Endothelial cell of umbilical vein (primary cell): Measurements from ENCODE around the gene EMX1.

ENCODE experiments used
- EZH2 ChIP-seq: IDR thresholded peaks from 2 replicates; pipeline ENCODE4 v1.6.1; 2012; ENCODE audit warnings: borderline replicate concordance, low read depth, mild to moderate bottlenecking, moderate library complexity, low read length, inconsistent platforms; ENCODE audit not compliant: severe bottlenecking
- TF ChIP-seq, protein P1 (sequence below), 2 donors: IDR thresholded peaks; 1 replicate in 1 of 2; 2 replicates in 1 of 2; pipeline ENCODE4 v1.5.1; 2011; ENCODE audit warnings: low read length in 2 of 2, mild to moderate bottlenecking in 2 of 2, moderate library complexity in 2 of 2, control low read depth in 1 of 2, inconsistent platforms in 1 of 2, low read depth in 1 of 2; ENCODE audit not compliant: insufficient read depth in 1 of 2; ENCODE audit errors: extremely low read depth in 1 of 2
- TF ChIP-seq, protein P2 (sequence below): IDR thresholded peaks from 2 replicates; pipeline ENCODE4 v1.6.1; 2011; ENCODE audit not compliant: insufficient read depth, insufficient read length

DNA sequence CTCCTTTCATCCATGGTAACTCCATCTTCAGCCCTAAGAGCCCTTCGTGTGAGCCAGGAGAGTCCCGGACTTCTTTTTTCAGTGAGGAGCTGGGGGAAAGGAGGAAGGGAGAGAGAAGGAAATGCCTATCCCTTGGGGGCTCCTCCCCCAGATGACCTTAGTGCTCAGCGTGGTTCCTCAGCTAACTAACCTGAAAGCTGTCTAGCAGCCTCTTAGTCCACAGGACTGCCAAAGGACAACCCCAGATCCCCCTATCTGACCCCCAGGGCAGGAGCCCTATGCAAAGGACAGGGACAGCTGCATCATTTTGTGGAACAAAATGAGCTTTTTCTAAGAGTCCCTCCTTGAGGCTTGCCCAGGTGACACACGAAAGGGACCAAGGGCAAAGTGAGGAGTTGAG, 22.2 kb upstream of the EMX1 start:
- TF ChIP-seq, protein P1, sequence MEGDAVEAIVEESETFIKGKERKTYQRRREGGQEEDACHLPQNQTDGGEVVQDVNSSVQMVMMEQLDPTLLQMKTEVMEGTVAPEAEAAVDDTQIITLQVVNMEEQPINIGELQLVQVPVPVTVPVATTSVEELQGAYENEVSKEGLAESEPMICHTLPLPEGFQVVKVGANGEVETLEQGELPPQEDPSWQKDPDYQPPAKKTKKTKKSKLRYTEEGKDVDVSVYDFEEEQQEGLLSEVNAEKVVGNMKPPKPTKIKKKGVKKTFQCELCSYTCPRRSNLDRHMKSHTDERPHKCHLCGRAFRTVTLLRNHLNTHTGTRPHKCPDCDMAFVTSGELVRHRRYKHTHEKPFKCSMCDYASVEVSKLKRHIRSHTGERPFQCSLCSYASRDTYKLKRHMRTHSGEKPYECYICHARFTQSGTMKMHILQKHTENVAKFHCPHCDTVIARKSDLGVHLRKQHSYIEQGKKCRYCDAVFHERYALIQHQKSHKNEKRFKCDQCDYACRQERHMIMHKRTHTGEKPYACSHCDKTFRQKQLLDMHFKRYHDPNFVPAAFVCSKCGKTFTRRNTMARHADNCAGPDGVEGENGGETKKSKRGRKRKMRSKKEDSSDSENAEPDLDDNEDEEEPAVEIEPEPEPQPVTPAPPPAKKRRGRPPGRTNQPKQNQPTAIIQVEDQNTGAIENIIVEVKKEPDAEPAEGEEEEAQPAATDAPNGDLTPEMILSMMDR (IDR thresholded peaks at IDR 0.05; ENCODE audit: extremely low read depth in 1 of 2, insufficient read depth in 1 of 2, low read depth in 1 of 2, low read length in 2 of 2) = no peak
- no peak for TF ChIP-seq EZH2
- TF ChIP-seq, protein P2, sequence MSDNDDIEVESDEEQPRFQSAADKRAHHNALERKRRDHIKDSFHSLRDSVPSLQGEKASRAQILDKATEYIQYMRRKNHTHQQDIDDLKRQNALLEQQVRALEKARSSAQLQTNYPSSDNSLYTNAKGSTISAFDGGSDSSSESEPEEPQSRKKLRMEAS = no peak
